ENCODE data around the gene MRPL34.

MRPL34 gene

GRCh38 chr19:17309965-17310461 lies 4.3 kb downstream of the MRPL34 start:
- Histone ChIP-seq H3K4me3 (replicated peaks; ENCODE audit: insufficient read depth, low read length) (peak overlapping the region; percentile 98), H3K27ac (replicated peaks) (peak overlapping the region; percentile 64)

DNA sequence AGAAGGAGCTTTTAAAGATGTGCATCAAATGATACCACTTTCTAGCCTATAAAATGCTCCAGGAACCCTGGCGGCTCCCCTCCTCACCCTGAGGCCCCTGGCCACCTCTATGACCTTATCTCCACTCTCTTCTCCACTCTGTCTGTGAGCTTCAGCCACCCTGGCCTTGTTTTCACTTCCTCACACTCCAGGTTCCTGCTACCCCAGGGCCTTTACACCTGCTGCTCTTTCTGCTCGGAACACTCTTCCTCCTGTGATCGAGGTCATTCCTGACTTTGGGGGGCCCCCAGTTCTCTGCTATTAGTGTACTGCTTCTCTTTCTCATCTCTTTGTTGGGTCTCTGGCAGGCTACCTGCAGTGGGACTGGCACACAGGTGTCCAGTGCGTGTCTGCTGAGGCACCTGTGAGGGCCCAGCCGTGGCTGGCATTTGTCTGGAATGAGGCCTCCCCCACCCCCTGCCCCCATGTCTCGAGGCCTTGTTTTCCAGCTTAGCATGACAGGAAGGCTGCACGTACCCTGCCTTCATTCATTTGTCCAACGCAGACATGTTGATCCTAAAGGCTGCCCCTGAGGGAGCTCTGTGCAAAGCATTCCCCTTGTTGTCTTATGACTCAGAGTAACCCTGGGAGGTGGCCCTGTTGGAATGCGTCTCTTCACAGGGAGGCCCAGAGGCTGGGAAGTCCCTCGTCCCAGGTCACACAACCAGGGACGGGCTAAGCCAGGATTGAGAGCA lies 6.0 kb downstream of the MRPL34 start:
- TF ChIP-seq SPI1 (IDR thresholded peaks at IDR 0.05; ENCODE audit: borderline replicate concordance, low read depth) (no peak), GABPA (IDR thresholded peaks at IDR 0.05; ENCODE audit: low read depth) (no peak), CTCF (IDR thresholded peaks at IDR 0.05; ENCODE audit: insufficient read depth, low read length) (no peak), POLR2AphosphoS5 (IDR thresholded peaks at IDR 0.05; ENCODE audit: low read depth) (no peak)
- TF ChIP-seq, protein P1, sequence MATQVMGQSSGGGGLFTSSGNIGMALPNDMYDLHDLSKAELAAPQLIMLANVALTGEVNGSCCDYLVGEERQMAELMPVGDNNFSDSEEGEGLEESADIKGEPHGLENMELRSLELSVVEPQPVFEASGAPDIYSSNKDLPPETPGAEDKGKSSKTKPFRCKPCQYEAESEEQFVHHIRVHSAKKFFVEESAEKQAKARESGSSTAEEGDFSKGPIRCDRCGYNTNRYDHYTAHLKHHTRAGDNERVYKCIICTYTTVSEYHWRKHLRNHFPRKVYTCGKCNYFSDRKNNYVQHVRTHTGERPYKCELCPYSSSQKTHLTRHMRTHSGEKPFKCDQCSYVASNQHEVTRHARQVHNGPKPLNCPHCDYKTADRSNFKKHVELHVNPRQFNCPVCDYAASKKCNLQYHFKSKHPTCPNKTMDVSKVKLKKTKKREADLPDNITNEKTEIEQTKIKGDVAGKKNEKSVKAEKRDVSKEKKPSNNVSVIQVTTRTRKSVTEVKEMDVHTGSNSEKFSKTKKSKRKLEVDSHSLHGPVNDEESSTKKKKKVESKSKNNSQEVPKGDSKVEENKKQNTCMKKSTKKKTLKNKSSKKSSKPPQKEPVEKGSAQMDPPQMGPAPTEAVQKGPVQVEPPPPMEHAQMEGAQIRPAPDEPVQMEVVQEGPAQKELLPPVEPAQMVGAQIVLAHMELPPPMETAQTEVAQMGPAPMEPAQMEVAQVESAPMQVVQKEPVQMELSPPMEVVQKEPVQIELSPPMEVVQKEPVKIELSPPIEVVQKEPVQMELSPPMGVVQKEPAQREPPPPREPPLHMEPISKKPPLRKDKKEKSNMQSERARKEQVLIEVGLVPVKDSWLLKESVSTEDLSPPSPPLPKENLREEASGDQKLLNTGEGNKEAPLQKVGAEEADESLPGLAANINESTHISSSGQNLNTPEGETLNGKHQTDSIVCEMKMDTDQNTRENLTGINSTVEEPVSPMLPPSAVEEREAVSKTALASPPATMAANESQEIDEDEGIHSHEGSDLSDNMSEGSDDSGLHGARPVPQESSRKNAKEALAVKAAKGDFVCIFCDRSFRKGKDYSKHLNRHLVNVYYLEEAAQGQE (IDR thresholded peaks at IDR 0.05; ENCODE audit: insufficient replicate concordance, low read depth): no peak
- no peak overlapping the region for H3K4me3 ChIP-seq (replicated peaks; ENCODE audit: insufficient read depth, low read length)
- no peak overlapping the region for H3K27ac ChIP-seq (replicated peaks)
- no peak for DNase-seq (ENCODE audit: low read depth in 1 of 2, low spot score in 1 of 2)
- H3K27me3 ChIP-seq (ENCODE audit: insufficient read depth, poor library complexity, severe bottlenecking): no peaks in the 10 kb centered on the region

More at GRCh38 chr19:17309965-17310461, 4.3 kb downstream of the MRPL34 start:
- DNase-seq (ENCODE audit: low read depth in 1 of 2, low spot score in 1 of 2): no peak
- no peak for TF ChIP-seq POLR2AphosphoS5 (IDR thresholded peaks at IDR 0.05; ENCODE audit: low read depth)
- TF ChIP-seq, protein P1 (IDR thresholded peaks at IDR 0.05; ENCODE audit: insufficient replicate concordance, low read depth): no peak
- TF ChIP-seq CTCF (IDR thresholded peaks at IDR 0.05; ENCODE audit: insufficient read depth, low read length): no peak
- TF ChIP-seq GABPA (IDR thresholded peaks at IDR 0.05; ENCODE audit: low read depth): peak; percentile 86
- no peaks in the 10 kb centered on the region for H3K27me3 ChIP-seq (ENCODE audit: insufficient read depth, poor library complexity, severe bottlenecking)

- no peak for TF ChIP-seq GABPA (IDR thresholded peaks at IDR 0.05; ENCODE audit: low read depth)
- TF ChIP-seq CTCF (IDR thresholded peaks at IDR 0.05; ENCODE audit: insufficient read depth, low read length): no peak
- TF ChIP-seq, protein P1 (IDR thresholded peaks at IDR 0.05; ENCODE audit: insufficient replicate concordance, low read depth): no peak
- TF ChIP-seq SPI1 (IDR thresholded peaks at IDR 0.05; ENCODE audit: borderline replicate concordance, low read depth): no peak
- no peak for TF ChIP-seq POLR2AphosphoS5 (IDR thresholded peaks at IDR 0.05; ENCODE audit: low read depth)
- Histone ChIP-seq H3K4me3 (replicated peaks; ENCODE audit: insufficient read depth, low read length) (no peak overlapping the region), H3K27me3 (ENCODE audit: insufficient read depth, poor library complexity, severe bottlenecking) (no peaks in the 10 kb centered on the region), H3K27ac (replicated peaks) (no peak overlapping the region)
- DNase-seq (ENCODE audit: low read depth in 1 of 2, low spot score in 1 of 2): no peak
Measured at GRCh38 chr19:17312189-17313113, 6.8 kb downstream of the MRPL34 start.
